Epithelial cell of alveolus of lung (primary cell): ENCODE measurements around the gene VWDE. TPM values are rescaled to one million over a fixed set of nuclear protein-coding genes. Genes with fewer than 3 reads are reported as not detected.

Experiments used
- total RNA-seq: library from RNA; depleted of rRNA; stranded (reverse); fragments of >200 nt; gene quantifications from 2 replicates; pipeline ENCODE4 v1.2.1, GENCODE V29; 2015

The VWDE gene
- 0.13 and 1.4 TPM in 2 replicates for total RNA-seq

DNA sequence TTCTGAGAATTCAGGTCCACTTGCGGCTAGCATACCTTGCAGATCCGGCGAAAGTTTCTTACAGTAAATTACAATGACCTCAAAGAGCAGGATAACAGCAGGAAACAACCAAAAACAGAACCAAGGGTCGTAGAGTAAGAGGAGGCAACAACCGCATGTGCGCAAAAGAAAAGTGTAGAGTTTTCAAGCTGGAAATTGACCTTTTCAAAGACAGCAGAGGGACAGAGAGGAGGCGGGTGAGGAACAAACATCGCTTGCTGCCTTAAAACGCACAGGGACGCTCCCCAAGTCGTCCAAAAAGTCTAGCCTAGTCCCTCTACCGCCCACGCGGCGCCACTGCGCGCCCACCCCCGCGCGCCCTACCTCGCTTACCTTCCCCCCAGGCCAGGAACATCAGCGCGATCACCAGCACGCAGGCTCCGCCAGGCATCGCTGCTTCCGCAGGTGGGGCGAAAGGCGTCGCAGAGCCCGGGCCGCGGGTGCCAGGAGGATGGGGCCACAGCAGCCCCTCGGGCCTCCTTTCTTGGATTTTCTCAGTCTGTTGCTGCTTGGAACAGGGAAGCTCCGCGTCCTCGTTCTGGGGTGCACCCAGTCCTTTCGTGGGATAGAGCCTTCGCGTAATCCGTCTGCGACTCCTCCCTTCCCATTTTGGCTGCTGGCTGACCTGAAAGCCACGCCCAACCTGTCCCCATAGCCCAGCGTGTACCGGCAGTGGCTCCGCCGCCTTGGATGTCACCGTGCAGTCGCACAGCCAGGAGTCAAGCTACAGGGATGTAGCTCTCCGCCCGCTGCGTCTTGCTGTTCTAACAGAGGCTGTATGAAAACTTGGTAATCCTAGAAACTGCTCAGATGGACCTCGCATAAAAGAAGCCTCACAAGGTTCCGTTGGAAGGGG is at the start of gene VWDE:
Gene VWDE, minus strand, starts transcription at position 579 of the 895 bp plus-strand sequence. Its CDS starts 149 bp downstream, at position 430.

Other genes with a start within 250 kb of the VWDE start
- gene TMEM106B, start 192.6 kb downstream of the VWDE start, total RNA-seq, result 43.6 and 88.7 TPM in 2 replicates
- gene SCIN, start 166.9 kb upstream of the VWDE start, total RNA-seq, result 0.26 TPM in 1 of 2 replicates, not detected in the other